OCI-LY7 (cell line): ENCODE results near the gene SCRT2. TPM values are rescaled to one million over a fixed set of nuclear protein-coding genes. Genes with fewer than 3 reads are reported as not detected.

Experiments
- BruUV-seq: library from RNA; stranded (reverse); fragments of 400-500 nt; replicated peaks from 2 replicates; lab custom pipeline; 2021; lab: Mats Ljungman, UMichigan
- CTCF ChIA-PET: fragments of 300-600 bp; sonication (Branson Sonifier 250); formaldehyde crosslinking; loops from one replicate; lab custom pipeline; 2022; ENCODE audit warnings: antibody characterized with exemption; ENCODE audit not compliant: unreplicated experiment; lab: Charles Lee
- POLR2A ChIA-PET: fragments of 300-600 bp; sonication (Branson Sonifier 250); formaldehyde crosslinking; loops from one replicate; lab custom pipeline; 2022; ENCODE audit warnings: antibody characterized with exemption; lab: Charles Lee
- DNase-seq: peaks from one replicate; pipeline ENCODE4 v3.0.0-alpha.2; 2015; ENCODE audit warnings: low spot score
- H2AFZ ChIP-seq: fragments of 200-600 bp; sonication (generic), shearing (Covaris generic); 2 replicates; pipeline ENCODE4 v1.6.1; 2014; ENCODE audit warnings: mild to moderate bottlenecking, antibody characterized with exemption, low read length, moderate library complexity
- H3K27ac ChIP-seq: fragments of 200-600 bp; sonication (generic); 2 replicates; pipeline ENCODE4 v1.5.1; 2014; ENCODE audit warnings: mixed run types, low read depth, mild to moderate bottlenecking, moderate library complexity, low read length, inconsistent platforms; ENCODE audit not compliant: poor library complexity, severe bottlenecking
- H3K36me3 ChIP-seq: fragments of 200-600 bp; sonication (generic); 2 replicates; pipeline ENCODE4 v1.6.1; 2014; ENCODE audit warnings: mild to moderate bottlenecking, antibody characterized with exemption, low read length, moderate library complexity, mixed read lengths; ENCODE audit not compliant: insufficient read depth
- H3K4me1 ChIP-seq: fragments of 200-600 bp; sonication (generic); 2 replicates; pipeline ENCODE4 v1.5.1; 2014; ENCODE audit warnings: mild to moderate bottlenecking, low read length; ENCODE audit not compliant: insufficient read depth, poor library complexity, severe bottlenecking
- H3K4me2 ChIP-seq: fragments of 200-600 bp; sonication (generic); 2 replicates; pipeline ENCODE4 v1.6.1; 2014; ENCODE audit warnings: mild to moderate bottlenecking, low read length
- H3K4me3 ChIP-seq: fragments of 200-600 bp; sonication (generic); 2 replicates; pipeline ENCODE4 v1.5.1; 2014; ENCODE audit warnings: mild to moderate bottlenecking, low read depth, low read length; ENCODE audit not compliant: poor library complexity, severe bottlenecking
- H3K79me2 ChIP-seq: fragments of 200-600 bp; sonication (generic); 2 replicates; pipeline ENCODE4 v1.6.1; 2016; ENCODE audit warnings: low read depth, mild to moderate bottlenecking, low read length, moderate library complexity, mixed read lengths; ENCODE audit not compliant: insufficient read depth
- H3K9me2 ChIP-seq: fragments of 200-600 bp; sonication (generic); 2 replicates; pipeline ENCODE4 v1.6.1; 2016; ENCODE audit warnings: mild to moderate bottlenecking, low read length, mixed read lengths; ENCODE audit not compliant: insufficient read depth
- H3K9me3 ChIP-seq: fragments of 200-600 bp; sonication (generic); 2 replicates; pipeline ENCODE4 v1.6.1; 2014; ENCODE audit warnings: mild to moderate bottlenecking, mixed run types, low read length, mixed read lengths
- H4K20me1 ChIP-seq: fragments of 200-600 bp; sonication (generic); 2 replicates; pipeline ENCODE4 v1.6.1; 2014; ENCODE audit warnings: mild to moderate bottlenecking, antibody characterized with exemption, low read length, moderate library complexity, mixed read lengths; ENCODE audit not compliant: insufficient read depth
- EZH2phosphoT487 ChIP-seq: fragments of 200-600 bp; sonication (generic); IDR thresholded peaks from 2 replicates; pipeline ENCODE4 v1.6.1; 2018; ENCODE audit warnings: low read depth, borderline replicate concordance, mild to moderate bottlenecking, mixed run types, antibody characterized with exemption, low read length, moderate library complexity, mixed read lengths
- intact Hi-C: fragments of 100-400 bp; cut with micrococcal nuclease; formaldehyde crosslinking; loops from one replicate; pipeline ENCODE4 v1.10.0; 2022; ENCODE audit not compliant: unreplicated experiment
- total RNA-seq, 2 experiments: library from RNA; depleted of rRNA in 1 of 2; stranded (reverse); fragments of >200 nt in 1 of 2; shearing (Covaris generic) in 1 of 2; gene quantifications; 2 replicates each; pipeline ENCODE4 v1.2.3, GENCODE V29; 2014 to 2022
- TF ChIP-seq, protein P1 (sequence below): fragments of 200-600 bp; sonication (generic); conservative IDR thresholded peaks from 2 replicates; pipeline ENCODE4 v1.5.1; 2014; ENCODE audit warnings: mild to moderate bottlenecking, antibody characterized with exemption, low read length, moderate library complexity, mixed read lengths

Gene SCRT2
- total RNA-seq, 2 experiments from 2014 or later = not detected

DNA sequence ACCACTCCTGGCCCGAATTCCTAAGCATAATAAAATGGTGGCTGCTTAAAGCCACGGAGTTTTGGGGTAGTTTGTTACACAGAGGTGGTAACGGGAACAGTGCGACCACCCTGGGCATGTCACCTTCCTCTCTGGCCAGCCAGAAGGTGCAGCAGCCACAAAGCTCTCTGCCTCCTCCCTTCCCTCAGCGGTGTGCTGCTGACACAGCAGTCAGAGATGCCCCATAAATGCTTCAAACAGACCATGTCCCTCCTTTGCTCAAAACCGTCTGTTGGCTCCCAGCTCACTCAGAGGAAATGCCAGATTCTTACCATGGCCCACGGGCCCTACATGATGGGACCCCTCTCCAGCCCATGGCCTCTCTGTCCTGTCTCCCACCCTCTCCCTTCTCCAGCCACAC, 53.4 kb downstream of the SCRT2 start:
- intact Hi-C loops = no loop called here
- Histone ChIP-seq H3K4me1 (no peaks in the 10 kb centered on the region), H3K79me2 (no peaks in the 10 kb centered on the region), H3K9me2 (no peaks in the 10 kb centered on the region), H3K4me3 (no peak overlapping the region), H3K27ac (no peak overlapping the region), H3K36me3 (no peaks in the 10 kb centered on the region), H2AFZ (no peak overlapping the region), H3K4me2 (no peak overlapping the region), H4K20me1 (no peaks in the 10 kb centered on the region), H3K9me3 (no peaks in the 10 kb centered on the region)
- POLR2A ChIA-PET = interaction anchor here (0.7 kb wide), 1 partner anchor 18 kb away, joined by 3 read pairs; no protein-coding TSS in a partner anchor
- BruUV-seq = no TSS peak
- no peak for DNase-seq
- no peak for TF ChIP-seq EZH2phosphoT487
- TF ChIP-seq, protein P1, sequence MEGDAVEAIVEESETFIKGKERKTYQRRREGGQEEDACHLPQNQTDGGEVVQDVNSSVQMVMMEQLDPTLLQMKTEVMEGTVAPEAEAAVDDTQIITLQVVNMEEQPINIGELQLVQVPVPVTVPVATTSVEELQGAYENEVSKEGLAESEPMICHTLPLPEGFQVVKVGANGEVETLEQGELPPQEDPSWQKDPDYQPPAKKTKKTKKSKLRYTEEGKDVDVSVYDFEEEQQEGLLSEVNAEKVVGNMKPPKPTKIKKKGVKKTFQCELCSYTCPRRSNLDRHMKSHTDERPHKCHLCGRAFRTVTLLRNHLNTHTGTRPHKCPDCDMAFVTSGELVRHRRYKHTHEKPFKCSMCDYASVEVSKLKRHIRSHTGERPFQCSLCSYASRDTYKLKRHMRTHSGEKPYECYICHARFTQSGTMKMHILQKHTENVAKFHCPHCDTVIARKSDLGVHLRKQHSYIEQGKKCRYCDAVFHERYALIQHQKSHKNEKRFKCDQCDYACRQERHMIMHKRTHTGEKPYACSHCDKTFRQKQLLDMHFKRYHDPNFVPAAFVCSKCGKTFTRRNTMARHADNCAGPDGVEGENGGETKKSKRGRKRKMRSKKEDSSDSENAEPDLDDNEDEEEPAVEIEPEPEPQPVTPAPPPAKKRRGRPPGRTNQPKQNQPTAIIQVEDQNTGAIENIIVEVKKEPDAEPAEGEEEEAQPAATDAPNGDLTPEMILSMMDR = no peak
- CTCF ChIA-PET = no interaction called here

DNA sequence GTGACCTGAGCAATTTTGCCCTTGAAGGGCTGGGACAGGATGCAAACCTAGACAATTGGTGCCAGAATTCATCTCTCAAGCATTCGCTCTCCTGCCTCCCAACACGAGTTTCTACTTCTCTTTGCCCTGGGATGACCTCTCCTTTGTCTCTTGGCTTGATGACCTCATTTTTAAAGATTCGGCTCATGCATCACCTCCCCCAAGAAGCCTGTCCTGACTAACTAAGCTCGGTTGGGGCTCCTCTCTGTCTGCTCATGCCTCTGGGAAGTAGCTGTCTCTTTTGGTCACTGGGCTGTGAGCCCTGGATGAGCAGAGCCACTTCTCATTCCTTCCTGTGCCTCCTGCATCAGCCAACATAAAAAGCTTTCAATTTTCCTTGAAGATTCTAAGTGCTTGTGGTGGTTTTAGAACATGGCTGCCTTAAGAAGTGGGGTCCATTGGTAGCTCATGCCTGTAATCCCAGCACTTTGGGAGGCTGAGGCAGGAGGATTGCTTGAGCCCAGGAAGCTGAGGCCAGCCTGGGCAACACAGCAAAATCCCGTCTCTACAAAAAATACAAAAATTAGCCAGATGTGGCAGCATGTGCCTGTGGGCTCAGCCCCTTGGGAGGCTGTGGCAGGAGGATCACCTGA, 54.4 kb downstream of the SCRT2 start:
- Histone ChIP-seq H3K27ac (no peak overlapping the region), H3K4me3 (no peak overlapping the region), H3K4me2 (no peak overlapping the region), H3K9me3 (no peaks in the 10 kb centered on the region), H3K4me1 (no peaks in the 10 kb centered on the region), H2AFZ (no peak overlapping the region), H3K79me2 (no peaks in the 10 kb centered on the region), H4K20me1 (no peaks in the 10 kb centered on the region), H3K9me2 (no peaks in the 10 kb centered on the region), H3K36me3 (no peaks in the 10 kb centered on the region)
- no TSS peak for BruUV-seq
- CTCF ChIA-PET = no interaction called here
- no peak for TF ChIP-seq EZH2phosphoT487
- TF ChIP-seq, protein P1 = no peak
- POLR2A ChIA-PET = interaction anchor here (1.2 kb wide), 1 partner anchor 8 kb away, joined by 3 read pairs; no protein-coding TSS in a partner anchor
- intact Hi-C loops = no loop called here
- no peak for DNase-seq

DNA sequence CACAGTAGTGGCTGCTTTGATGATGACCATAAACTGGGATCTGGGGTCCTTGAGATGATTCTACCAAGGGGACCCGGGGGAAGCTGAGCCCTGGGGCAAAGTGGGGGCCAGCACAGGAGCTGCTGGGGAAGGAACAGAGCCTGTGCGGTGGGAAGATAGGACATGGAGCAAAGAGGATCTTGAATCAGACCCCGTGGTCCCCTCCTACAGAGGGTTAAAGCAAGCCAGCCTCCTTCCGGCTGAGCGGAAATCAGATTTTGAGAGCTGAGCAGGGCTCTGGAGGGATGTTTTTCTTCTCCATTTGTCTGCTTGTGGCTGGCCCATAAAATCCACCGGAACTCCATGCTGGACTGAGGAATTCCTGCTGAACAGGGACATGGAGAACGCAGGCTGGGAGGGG, 55.4 kb downstream of the SCRT2 start:
- H2AFZ ChIP-seq = no peak overlapping the region
- H3K4me2 ChIP-seq = no peak overlapping the region
- H3K36me3 ChIP-seq = no peaks in the 10 kb centered on the region
- H3K4me3 ChIP-seq = no peak overlapping the region
- intact Hi-C loops = no loop called here
- H4K20me1 ChIP-seq = no peaks in the 10 kb centered on the region
- TF ChIP-seq, protein P1 = no peak
- TF ChIP-seq EZH2phosphoT487 = no peak
- no peak for DNase-seq
- BruUV-seq = no TSS peak
- ChIA-PET POLR2A (no interaction called here), CTCF (no interaction called here)
- H3K79me2 ChIP-seq = no peaks in the 10 kb centered on the region
- H3K27ac ChIP-seq = no peak overlapping the region
- H3K9me2 ChIP-seq = no peaks in the 10 kb centered on the region
- no peaks in the 10 kb centered on the region for H3K9me3 ChIP-seq
- peaks cover 6% of the 10 kb centered on the region for H3K4me1 ChIP-seq
